ENCODE data around the gene MTUS2. TPM values are rescaled to one million over a fixed set of nuclear protein-coding genes. Genes with fewer than 3 reads are reported as not detected.

Gene MTUS2
- total and polyA plus RNA-seq, 2 donors (not counting 1 experiment from before 2014, with no cell fraction given), result 0.06 TPM; not detected in 1

GRCh38 chr13:29434217-29434945, 614.2 kb downstream of the MTUS2 start:
- no peaks in the 10 kb centered on the region for H3K9me3 ChIP-seq (ENCODE audit: control insufficient read depth, insufficient read depth, low read depth, low read length)
- H3K4me2 ChIP-seq (ENCODE audit: extremely low read depth, insufficient read depth, low read length), result no peak overlapping the region
- no peak overlapping the region for H3K4me3 ChIP-seq (replicated peaks in 1 of 4; ENCODE audit: control extremely low read depth in 1 of 4, insufficient read depth in 1 of 4, low read depth in 3 of 4, low read length in 4 of 4)
- no peak overlapping the region for H3K9ac ChIP-seq (ENCODE audit: insufficient read depth, low read length)
- no peak overlapping the region for H2AFZ ChIP-seq (ENCODE audit: low read length)
- peaks cover 12% of the 10 kb centered on the region for H3K4me1 ChIP-seq (ENCODE audit: control insufficient read depth, extremely low read depth, insufficient read depth, low read length)
- DNase-seq (ENCODE audit: low read depth in 2 of 2), result no peak
- H3K27ac ChIP-seq (ENCODE audit: insufficient read depth, low read length), result no peak overlapping the region
- peaks cover 5% of the 10 kb centered on the region for H3K27me3 ChIP-seq (ENCODE audit: control insufficient read depth, insufficient read depth, low read length)
- no peaks in the 10 kb centered on the region for H3K79me2 ChIP-seq (ENCODE audit: control insufficient read depth, insufficient read depth, low read length)
- no peaks in the 10 kb centered on the region for H4K20me1 ChIP-seq (ENCODE audit: control insufficient read depth, extremely low read depth, insufficient read depth, low read length)
- H3K36me3 ChIP-seq (ENCODE audit: control insufficient read depth, insufficient read depth, low read length), result no peaks in the 10 kb centered on the region
- no peak for TF ChIP-seq CTCF (conservative IDR thresholded peaks at IDR 0.05 in 1 of 2, IDR thresholded peaks at IDR 0.05 in 1 of 2; ENCODE audit: low read depth in 1 of 2, low read length in 2 of 2)
- TF ChIP-seq EZH2 (IDR thresholded peaks at IDR 0.05; ENCODE audit: low read length, missing control alignments), result no peak

- DNase-seq (ENCODE audit: low read depth in 2 of 2), result peak; percentile 95 to 96
- H3K36me3 ChIP-seq (ENCODE audit: control insufficient read depth, insufficient read depth, low read length), result no peaks in the 10 kb centered on the region
- H2AFZ ChIP-seq (ENCODE audit: low read length), result peak overlapping the region; percentile 28
- H3K27ac ChIP-seq (ENCODE audit: insufficient read depth, low read length), result peak overlapping the region; percentile 69
- H3K4me3 ChIP-seq (replicated peaks in 1 of 4; ENCODE audit: control extremely low read depth in 1 of 4, insufficient read depth in 1 of 4, low read depth in 3 of 4, low read length in 4 of 4), result no peak overlapping the region
- no peaks in the 10 kb centered on the region for H3K27me3 ChIP-seq (ENCODE audit: control insufficient read depth, insufficient read depth, low read length)
- H3K4me2 ChIP-seq (ENCODE audit: extremely low read depth, insufficient read depth, low read length), result peak overlapping the region; percentile 56
- no peaks in the 10 kb centered on the region for H4K20me1 ChIP-seq (ENCODE audit: control insufficient read depth, extremely low read depth, insufficient read depth, low read length)
- H3K9ac ChIP-seq (ENCODE audit: insufficient read depth, low read length), result no peak overlapping the region
- no peak for TF ChIP-seq CTCF (conservative IDR thresholded peaks at IDR 0.05 in 1 of 2, IDR thresholded peaks at IDR 0.05 in 1 of 2; ENCODE audit: low read depth in 1 of 2, low read length in 2 of 2)
- TF ChIP-seq EZH2 (IDR thresholded peaks at IDR 0.05; ENCODE audit: low read length, missing control alignments), result no peak
- H3K4me1 ChIP-seq (ENCODE audit: control insufficient read depth, extremely low read depth, insufficient read depth, low read length), result peaks cover 12% of the 10 kb centered on the region
- no peaks in the 10 kb centered on the region for H3K79me2 ChIP-seq (ENCODE audit: control insufficient read depth, insufficient read depth, low read length)
- H3K9me3 ChIP-seq (ENCODE audit: control insufficient read depth, insufficient read depth, low read depth, low read length), result no peaks in the 10 kb centered on the region
Observed at GRCh38 chr13:29435125-29435911, 615.2 kb downstream of the MTUS2 start.

- no peak for TF ChIP-seq EZH2 (IDR thresholded peaks at IDR 0.05; ENCODE audit: low read length, missing control alignments)
- Histone ChIP-seq H3K4me2 (ENCODE audit: extremely low read depth, insufficient read depth, low read length) (peak overlapping the region; percentile 56), H3K4me1 (ENCODE audit: control insufficient read depth, extremely low read depth, insufficient read depth, low read length) (peaks cover 12% of the 10 kb centered on the region), H4K20me1 (ENCODE audit: control insufficient read depth, extremely low read depth, insufficient read depth, low read length) (no peaks in the 10 kb centered on the region), H3K27me3 (ENCODE audit: control insufficient read depth, insufficient read depth, low read length) (no peaks in the 10 kb centered on the region), H3K9me3 (ENCODE audit: control insufficient read depth, insufficient read depth, low read depth, low read length) (no peaks in the 10 kb centered on the region), H3K27ac (ENCODE audit: insufficient read depth, low read length) (no peak overlapping the region), H3K36me3 (ENCODE audit: control insufficient read depth, insufficient read depth, low read length) (no peaks in the 10 kb centered on the region), H3K4me3 (replicated peaks in 1 of 4; ENCODE audit: control extremely low read depth in 1 of 4, insufficient read depth in 1 of 4, low read depth in 3 of 4, low read length in 4 of 4) (no peak overlapping the region), H2AFZ (ENCODE audit: low read length) (no peak overlapping the region), H3K9ac (ENCODE audit: insufficient read depth, low read length) (no peak overlapping the region), H3K79me2 (ENCODE audit: control insufficient read depth, insufficient read depth, low read length) (no peaks in the 10 kb centered on the region)
- DNase-seq (ENCODE audit: low read depth in 2 of 2), result peak; percentile 58 to 91
Observed at GRCh38 chr13:29436291-29436690, 616.2 kb downstream of the MTUS2 start.
